Gastroesophageal sphincter (tissue), 4 donors: ENCODE results near the gene BRDT. TPM values are rescaled to one million over a fixed set of nuclear protein-coding genes. Genes with fewer than 3 reads are reported as not detected.

Source experiments
- ATAC-seq: fragments of 150-250 bp; one replicate; pipeline ENCODE4 v1.9.1; 2016; ENCODE audit warnings: mild to moderate bottlenecking, moderate library complexity
- H3K27ac ChIP-seq, 4 donors: fragments of 200-600 bp; sonication (generic) in 3 of 4; 1 replicate in 3 of 4; 2 replicates in 1 of 4; pipeline ENCODE4 v1.5.1; 2016 to 2019
- H3K27me3 ChIP-seq: fragments of 200-600 bp; sonication (generic); one replicate; pipeline ENCODE4 v1.5.1; 2019
- H3K36me3 ChIP-seq, 2 donors: fragments of 200-600 bp; sonication (generic); one replicate each; pipeline ENCODE4 v1.5.1; 2019; ENCODE audit warnings: control low read depth in 1 of 2
- H3K4me1 ChIP-seq, 3 donors: fragments of 200-600 bp; sonication (generic); 1 replicate in 2 of 3; 2 replicates in 1 of 3; pipeline ENCODE4 v1.5.1; 2016 to 2019; ENCODE audit warnings: control low read depth in 2 of 3
- H3K4me3 ChIP-seq, 2 donors: fragments of 200-600 bp; sonication (generic); one replicate each; pipeline ENCODE4 v1.5.1; 2019; ENCODE audit warnings: mild to moderate bottlenecking in 1 of 2, moderate library complexity in 1 of 2
- H3K9me3 ChIP-seq, 3 donors: fragments of 200-600 bp; sonication (generic); one replicate each; pipeline ENCODE4 v1.5.1; 2017 to 2019; ENCODE audit warnings: control low read depth in 2 of 3
- CTCF ChIP-seq, 4 experiments: fragments of 200-600 bp in 2 of 4; fragments of 450-650 bp in 2 of 4; sonication (generic) in 1 of 4; IDR thresholded peaks; one replicate each; pipeline ENCODE4 v1.5.1; 2017 to 2019; ENCODE audit warnings: antibody characterized with exemption in 4 of 4, mild to moderate bottlenecking in 2 of 4, moderate library complexity in 2 of 4
- EP300 ChIP-seq: sonication (generic); formaldehyde crosslinking; IDR thresholded peaks from one replicate; pipeline ENCODE4 v1.6.1; 2017; ENCODE audit warnings: antibody characterized with exemption, mild to moderate bottlenecking
- POLR2A ChIP-seq, 2 donors: fragments of 450-650 bp; IDR thresholded peaks; one replicate each; pipeline ENCODE4 v1.6.1; 2017; ENCODE audit warnings: antibody characterized with exemption in 2 of 2, mild to moderate bottlenecking in 2 of 2, moderate library complexity in 1 of 2
- POLR2AphosphoS5 ChIP-seq: sonication (generic); formaldehyde crosslinking; IDR thresholded peaks from one replicate; pipeline ENCODE4 v1.6.1; 2017; ENCODE audit warnings: antibody characterized with exemption
- WGBS, 2 donors: methylation state at CpG; one replicate each; pipeline ENCODE4 v1.1.5; 2018; ENCODE audit warnings: low coverage in 1 of 2; 5-methylcytosine and 5-hydroxymethylcytosine counted together
- total RNA-seq, 4 donors: library from RNA; depleted of rRNA; stranded (reverse); fragments of >200 nt; gene quantifications; one replicate each; pipeline ENCODE4 v1.1.0, GENCODE V29; 2016

BRDT gene
- total RNA-seq, 4 donors from 2014 or later = not detected

GRCh38 chr1:92031281-92032110 is 82.3 kb downstream of the BRDT start:
- no peaks in the 10 kb centered on the region for H3K36me3 ChIP-seq
- H3K27ac ChIP-seq = no peak overlapping the region
- 69 to 83% methylated on average over 5 of the region's 6 CpGs for WGBS, 2 donors
- no peaks in the 10 kb centered on the region for H3K27me3 ChIP-seq
- no peak for ATAC-seq
- no peaks in the 10 kb centered on the region for H3K9me3 ChIP-seq
- H3K4me3 ChIP-seq = no peak overlapping the region
- TF ChIP-seq POLR2AphosphoS5 (no peak), CTCF (IDR thresholded peaks at IDR 0.05) (no peak), EP300 (no peak), POLR2A (IDR thresholded peaks at IDR 0.05) (no peak)
- peaks cover 0 to 20% (median 0%) of the 10 kb centered on the region in 3 donors for H3K4me1 ChIP-seq

GRCh38 chr1:92037400-92037799 is 88.2 kb downstream of the BRDT start:
- H3K27me3 ChIP-seq = no peaks in the 10 kb centered on the region
- ATAC-seq = no peak
- H3K9me3 ChIP-seq = no peaks in the 10 kb centered on the region
- WGBS, 2 donors = 51 to 75% methylated on average over 4 to 6 of the region's 6 CpGs
- no peak overlapping the region for H3K27ac ChIP-seq
- no peaks in the 10 kb centered on the region for H3K4me1 ChIP-seq
- TF ChIP-seq POLR2AphosphoS5 (no peak), EP300 (no peak), POLR2A (IDR thresholded peaks at IDR 0.05) (no peak), CTCF (IDR thresholded peaks at IDR 0.05) (no peak)
- no peaks in the 10 kb centered on the region for H3K36me3 ChIP-seq
- no peak overlapping the region for H3K4me3 ChIP-seq

GRCh38 chr1:92038695-92039346 is 89.6 kb downstream of the BRDT start:
- no peak for TF ChIP-seq POLR2AphosphoS5
- WGBS, 2 donors = 88 to 92% methylated on average over 2 of the region's 2 CpGs
- ATAC-seq = no peak

GRCh38 chr1:92040971-92041370 is 91.8 kb downstream of the BRDT start:
- Histone ChIP-seq H3K27me3 (no peaks in the 10 kb centered on the region), H3K36me3 (no peaks in the 10 kb centered on the region), H3K4me1 (no peaks in the 10 kb centered on the region), H3K9me3 (no peaks in the 10 kb centered on the region), H3K4me3 (no peak overlapping the region), H3K27ac (no peak overlapping the region)
- ATAC-seq = no peak
- TF ChIP-seq POLR2AphosphoS5 = no peak
- no peak for TF ChIP-seq CTCF (IDR thresholded peaks at IDR 0.05)
- TF ChIP-seq POLR2A (IDR thresholded peaks at IDR 0.05) = no peak
- TF ChIP-seq EP300 = no peak
- WGBS, 2 donors = 75 to 82% methylated on average over 1 of the region's 1 CpG

More at GRCh38 chr1:92038695-92039346, 89.6 kb downstream of the BRDT start:
- no peaks in the 10 kb centered on the region for H3K4me1 ChIP-seq
- H3K27me3 ChIP-seq = no peaks in the 10 kb centered on the region
- H3K4me3 ChIP-seq = no peak overlapping the region
- H3K27ac ChIP-seq = no peak overlapping the region
- no peaks in the 10 kb centered on the region for H3K9me3 ChIP-seq
- no peaks in the 10 kb centered on the region for H3K36me3 ChIP-seq

GRCh38 chr1:92043621-92044020 is 94.4 kb downstream of the BRDT start:
- Histone ChIP-seq H3K27me3 (no peaks in the 10 kb centered on the region), H3K27ac (no peak overlapping the region), H3K4me1 (no peaks in the 10 kb centered on the region), H3K4me3 (no peak overlapping the region), H3K36me3 (no peaks in the 10 kb centered on the region), H3K9me3 (no peaks in the 10 kb centered on the region)
- WGBS, 2 donors = 75 to 100% methylated on average over 4 to 5 of the region's 5 CpGs
- no peak for ATAC-seq
- TF ChIP-seq CTCF (IDR thresholded peaks at IDR 0.05) = no peak
- TF ChIP-seq POLR2A (IDR thresholded peaks at IDR 0.05) = no peak
- TF ChIP-seq EP300 = no peak
- TF ChIP-seq POLR2AphosphoS5 = no peak
